Epidermal melanocyte (primary cell): Measurements from ENCODE around the gene PDE7B.
"Not testable (repeated sequence)": the region's sequence is repeated elsewhere in the genome, so short reads cannot be mapped to it uniquely, and the experiment has no call there.

Source experiments
- DNase-seq: peaks from one replicate; pipeline ENCODE4 v3.0.0; 2011; ENCODE audit warnings: low spot score; ENCODE audit not compliant: insufficient read length

Gene PDE7B

GRCh38 chr6:136095986-136096385 lies 244.5 kb downstream of the PDE7B start:
- DNase-seq: no peak

GRCh38 chr6:136102991-136103688 lies 251.6 kb downstream of the PDE7B start:
- no peak for DNase-seq

- no peak for DNase-seq
Measured at GRCh38 chr6:136103763-136104311, 252.3 kb downstream of the PDE7B start.

- DNase-seq: no peak
Measured at GRCh38 chr6:136104556-136104955, 253.1 kb downstream of the PDE7B start.

GRCh38 chr6:136105797-136106196 lies 254.3 kb downstream of the PDE7B start:
- DNase-seq: not testable (repeated sequence)

DNA sequence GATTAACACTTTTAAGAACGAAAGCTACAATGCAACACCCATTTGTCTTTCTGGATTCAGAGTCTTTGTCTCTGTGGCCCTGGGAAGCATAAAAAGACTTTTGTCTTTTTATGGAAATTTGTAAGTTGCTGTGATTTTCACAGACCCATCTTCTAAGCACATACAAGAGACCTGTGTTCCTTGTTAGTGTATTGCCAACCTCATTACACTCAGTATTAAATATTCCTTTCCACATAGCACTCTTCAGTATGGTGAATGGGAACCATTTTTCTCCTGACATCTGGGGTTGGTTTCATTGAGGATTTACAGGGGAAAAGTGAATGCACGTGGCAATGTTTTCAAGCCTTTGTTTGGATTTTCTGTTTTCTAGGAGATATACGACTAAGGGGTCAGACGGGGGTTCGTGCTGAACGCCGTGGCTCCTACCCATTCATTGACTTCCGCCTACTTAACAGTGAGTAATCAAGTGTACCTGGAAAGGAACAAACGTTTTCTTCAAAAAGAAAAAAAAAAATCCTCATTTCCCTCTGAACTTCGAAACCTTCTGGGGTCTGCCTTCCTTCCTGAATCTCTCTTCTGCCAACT lies 257.0 kb downstream of the PDE7B start:
- DNase-seq: no peak

GRCh38 chr6:136111831-136112230 lies 260.3 kb downstream of the PDE7B start:
- DNase-seq: no peak

DNA sequence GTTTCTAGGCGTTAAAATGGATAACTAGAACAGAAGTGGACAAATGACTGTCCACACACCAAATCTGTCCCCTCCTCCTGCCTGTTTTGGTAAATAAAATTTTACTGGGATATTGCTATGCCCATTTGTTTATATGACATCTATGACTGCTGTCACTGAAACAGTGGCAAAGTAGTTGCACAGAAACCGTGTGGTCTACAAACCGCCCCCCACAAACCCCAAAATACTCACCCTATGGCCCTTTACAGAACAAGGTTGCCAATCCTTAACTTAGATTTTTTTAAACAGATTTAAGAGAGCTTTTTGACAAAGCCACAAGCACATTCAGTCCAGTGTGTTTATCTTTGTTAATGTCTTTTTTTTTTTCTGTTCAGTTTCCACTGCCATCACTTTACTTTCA lies 260.8 kb downstream of the PDE7B start:
- DNase-seq: no peak

GRCh38 chr6:136113736-136114173 lies 262.3 kb downstream of the PDE7B start:
- DNase-seq: no peak

GRCh38 chr6:136114661-136115060 lies 263.2 kb downstream of the PDE7B start:
- no peak for DNase-seq

GRCh38 chr6:136115941-136116340 lies 264.4 kb downstream of the PDE7B start:
- no peak for DNase-seq

GRCh38 chr6:136117081-136117480 lies 265.6 kb downstream of the PDE7B start:
- DNase-seq: no peak

GRCh38 chr6:136118787-136119186 lies 267.3 kb downstream of the PDE7B start:
- DNase-seq: no peak

DNA sequence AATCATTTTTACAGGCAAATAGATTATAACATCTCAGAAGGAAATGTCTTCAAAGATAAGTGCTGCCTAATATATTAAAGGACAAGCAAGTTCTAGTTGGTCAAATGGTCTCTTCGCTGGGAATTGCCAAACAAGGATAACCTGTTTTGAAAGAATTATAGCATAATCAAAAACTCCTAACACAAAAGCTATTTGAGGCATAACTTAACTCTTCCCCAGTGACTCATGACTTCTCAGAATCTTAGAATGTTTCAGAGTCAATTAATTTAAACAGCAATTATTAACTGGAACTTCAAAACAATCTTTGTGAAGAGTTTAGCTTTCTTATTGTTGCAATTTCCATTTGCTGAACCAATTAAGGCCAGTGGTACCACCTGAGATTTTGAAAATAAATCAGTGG lies 272.0 kb downstream of the PDE7B start:
- no peak for DNase-seq

GRCh38 chr6:136125585-136125984 lies 274.1 kb downstream of the PDE7B start:
- no peak for DNase-seq

DNA sequence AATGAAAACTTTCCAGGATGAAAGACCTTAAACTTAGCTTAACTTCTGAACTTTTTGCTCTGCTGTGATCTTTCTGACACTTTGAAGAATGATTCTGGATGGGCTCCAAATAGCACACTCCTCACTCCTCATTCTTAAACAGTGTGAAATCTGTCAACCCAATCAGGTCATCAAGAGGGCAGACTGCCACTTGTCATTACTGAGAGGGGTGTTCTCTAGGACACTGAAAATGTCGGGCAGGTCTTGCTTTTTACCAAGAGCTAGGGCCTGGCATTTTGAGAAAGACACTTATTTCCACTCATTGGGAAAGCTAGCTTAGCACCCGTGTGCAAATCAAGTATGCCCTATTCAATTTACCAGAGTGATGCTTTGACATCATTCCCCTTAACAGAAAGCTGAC lies 276.4 kb downstream of the PDE7B start:
- no peak for DNase-seq

DNA sequence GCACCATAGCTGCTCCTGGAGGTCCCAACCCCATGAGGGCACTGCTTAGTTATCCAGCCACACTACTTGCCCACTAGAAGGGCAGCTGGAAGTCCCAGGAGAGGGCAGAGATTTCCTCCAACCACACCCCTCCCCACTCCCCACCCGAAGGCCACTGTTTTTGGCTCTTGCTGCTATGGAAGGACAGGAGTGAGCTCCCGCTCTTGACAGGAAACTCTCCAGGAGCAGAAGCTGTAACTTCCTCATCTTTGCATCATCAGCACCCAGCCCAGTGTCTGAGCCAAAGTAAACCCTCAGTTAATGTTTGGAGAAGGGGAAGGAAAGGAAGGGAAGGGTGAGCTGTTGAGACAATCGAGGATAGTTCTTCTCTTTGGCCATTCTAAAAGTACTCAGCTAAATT lies 277.9 kb downstream of the PDE7B start:
- no peak for DNase-seq

DNA sequence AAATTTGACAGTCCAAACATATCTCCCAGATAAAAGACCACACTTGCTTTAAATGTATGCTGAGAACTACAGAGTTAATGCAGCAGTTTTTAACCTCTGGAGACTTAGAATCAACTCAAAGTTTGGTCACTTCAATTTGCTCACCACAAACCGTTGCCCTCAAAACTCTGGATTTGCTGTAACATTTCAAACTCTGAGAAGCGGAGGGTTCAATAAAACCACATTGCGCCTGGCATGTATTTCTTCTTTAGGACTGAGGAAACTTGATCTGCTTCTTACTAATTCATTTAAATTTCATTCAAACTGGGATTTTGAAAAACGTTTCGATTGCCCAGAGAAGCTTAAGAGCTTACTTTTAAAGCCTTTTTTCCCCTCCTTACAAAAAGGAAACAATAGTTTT lies 282.8 kb downstream of the PDE7B start:
- DNase-seq: no peak

- no peak for DNase-seq
Measured at GRCh38 chr6:136134751-136135150, 283.2 kb downstream of the PDE7B start.

GRCh38 chr6:136136274-136136673 lies 284.8 kb downstream of the PDE7B start:
- DNase-seq: no peak

DNA sequence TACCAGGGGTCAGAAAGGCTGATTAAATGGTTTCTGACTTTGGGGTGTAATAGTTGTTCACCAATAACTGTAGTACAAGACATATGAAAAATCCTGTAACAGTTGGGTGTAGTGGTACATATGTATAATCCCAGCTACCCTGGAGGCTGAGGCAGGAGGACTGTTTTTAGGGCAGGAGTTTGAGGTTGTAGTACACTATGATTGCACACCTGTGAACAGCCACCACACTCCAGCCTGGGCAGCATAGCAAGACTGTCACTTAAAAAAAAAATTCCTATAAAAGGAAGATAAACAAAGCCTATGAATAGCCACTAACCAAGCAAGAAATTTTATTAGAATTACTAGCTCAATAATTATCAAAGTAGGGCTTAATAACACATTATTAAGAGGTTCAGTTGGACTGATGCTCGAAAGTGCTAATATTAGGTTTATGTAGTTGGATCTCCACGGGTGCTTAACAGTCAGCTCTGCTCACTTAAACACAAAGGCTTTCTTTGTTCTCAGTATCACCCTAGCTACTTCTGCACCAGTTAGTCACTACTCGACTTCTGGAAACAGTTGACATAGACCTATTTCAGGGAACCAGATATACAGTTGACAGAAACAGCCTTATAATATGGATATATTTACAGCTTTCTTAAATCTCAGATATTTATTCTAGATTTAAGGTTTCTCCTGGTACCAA lies 285.6 kb downstream of the PDE7B start:
- DNase-seq: peak; percentile 26

GRCh38 chr6:136137739-136138402 lies 286.4 kb downstream of the PDE7B start:
- no peak for DNase-seq
